ENCODE data around the gene WNK2.

Gene WNK2

GRCh38 chr9:93218671-93219420 lies 34.9 kb downstream of the WNK2 start:
- no peak for DNase-seq (ENCODE audit: low spot score)

DNA sequence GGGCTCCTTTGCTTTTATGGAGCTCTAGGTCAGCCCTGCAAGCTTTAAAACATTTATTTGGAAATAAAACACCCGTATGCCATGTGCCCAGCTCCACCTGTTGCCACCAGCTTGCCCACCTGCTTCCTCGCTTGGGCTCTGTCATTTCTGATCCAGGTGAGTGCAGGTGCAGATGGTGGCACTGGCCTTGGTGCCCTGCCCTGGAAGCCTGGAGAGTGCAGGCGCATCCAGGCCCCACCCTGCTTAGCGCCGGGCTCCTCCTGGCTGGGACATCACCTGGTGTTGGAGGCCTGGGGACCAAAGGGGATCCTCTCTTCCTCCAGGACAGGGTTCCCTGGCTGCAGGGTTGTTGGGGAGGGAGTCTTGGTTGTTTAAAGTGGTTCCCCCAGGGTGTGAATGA lies 35.8 kb downstream of the WNK2 start:
- no peak for DNase-seq (ENCODE audit: low spot score)

DNA sequence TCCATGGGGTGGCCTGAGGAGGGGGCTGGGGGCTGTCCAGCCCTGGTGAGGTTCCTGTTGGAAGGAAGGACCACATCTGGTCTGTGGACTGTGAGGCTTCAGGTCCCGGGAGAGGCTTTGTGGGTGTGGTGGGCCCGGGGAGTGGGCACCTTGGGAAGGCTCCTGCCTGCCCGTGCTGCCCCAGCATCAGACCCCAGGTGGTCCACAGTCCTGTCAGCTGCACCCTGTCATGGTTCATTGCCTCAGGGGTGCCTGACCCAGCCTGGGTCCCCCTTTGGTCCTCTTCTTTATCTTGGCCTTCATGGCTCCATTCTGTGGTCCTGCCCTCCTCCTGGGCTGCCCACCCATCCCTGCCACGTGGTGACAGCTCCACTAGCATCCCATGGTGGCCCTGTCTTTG lies 36.7 kb downstream of the WNK2 start:
- no peak for DNase-seq (ENCODE audit: low spot score)

DNA sequence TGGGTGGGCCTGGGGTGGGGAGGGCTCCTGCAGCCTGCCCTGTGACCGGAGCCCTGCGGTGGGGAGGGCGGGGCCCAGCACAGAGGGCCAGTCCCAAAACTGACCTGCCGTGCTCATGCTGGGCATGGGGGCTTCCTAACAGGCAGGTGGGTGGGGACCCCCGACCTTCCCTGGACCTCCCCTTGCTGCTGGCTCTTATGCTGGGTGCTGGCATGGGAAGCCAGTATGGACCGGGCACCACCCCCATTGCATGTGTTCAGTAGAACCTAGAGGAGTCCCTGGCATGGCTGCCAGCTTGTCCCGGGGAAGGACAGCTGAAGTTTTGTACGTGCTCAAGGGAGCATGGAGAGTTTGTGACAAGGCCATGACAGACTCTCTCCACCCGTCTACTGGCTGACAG lies 37.1 kb downstream of the WNK2 start:
- no peak for DNase-seq (ENCODE audit: low spot score)

- no peak for DNase-seq (ENCODE audit: low spot score)
Measured at GRCh38 chr9:93222890-93223259, 38.9 kb downstream of the WNK2 start.

DNA sequence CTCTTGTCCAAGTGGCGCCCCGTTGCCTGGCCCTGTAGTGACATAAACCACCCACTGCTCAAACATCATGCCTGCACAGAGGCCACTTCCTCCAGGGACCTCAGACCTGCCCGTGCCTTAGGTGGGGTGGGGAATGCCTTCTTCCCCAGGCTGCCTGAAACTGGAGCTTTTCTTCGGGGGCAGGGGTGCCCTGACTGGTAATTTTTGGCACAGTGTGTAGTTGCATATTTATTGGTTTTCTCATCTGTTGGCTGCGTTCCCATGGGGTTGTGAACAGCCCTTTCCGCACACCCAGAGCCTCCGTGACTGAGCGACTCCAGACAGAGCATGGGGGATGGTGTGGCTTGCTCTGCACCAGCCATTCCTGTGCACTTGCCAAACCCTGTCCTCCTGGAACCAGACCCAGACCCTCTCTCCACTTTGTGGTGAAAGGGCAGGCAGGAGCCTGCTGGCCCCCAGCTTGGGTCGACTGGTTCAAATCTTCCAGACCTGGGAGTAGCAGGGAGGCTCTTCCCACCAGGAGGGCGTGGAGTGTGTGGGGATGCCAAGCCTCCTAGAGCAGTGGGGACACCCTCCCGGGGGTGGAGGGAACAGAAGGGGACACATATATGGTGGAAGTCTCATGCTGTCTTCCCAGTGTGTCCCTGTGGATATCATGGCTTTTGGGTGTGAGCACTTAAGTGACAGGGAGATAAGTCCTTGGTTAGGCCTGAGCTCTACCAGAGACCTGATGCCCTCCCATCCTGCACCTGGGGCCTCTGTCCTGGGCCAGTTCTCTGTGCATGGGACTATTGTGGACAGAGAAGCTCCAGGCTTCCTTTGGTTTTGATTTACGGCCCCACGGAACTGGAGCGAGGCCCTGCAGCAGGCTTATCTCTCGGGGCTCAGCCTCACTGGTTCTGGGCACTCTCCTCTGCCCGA lies 39.6 kb downstream of the WNK2 start:
- DNase-seq (ENCODE audit: low spot score): no peak

GRCh38 chr9:93224591-93224990 lies 40.7 kb downstream of the WNK2 start:
- no peak for DNase-seq (ENCODE audit: low spot score)

GRCh38 chr9:93225417-93225816 lies 41.5 kb downstream of the WNK2 start:
- no peak for DNase-seq (ENCODE audit: low spot score)

DNA sequence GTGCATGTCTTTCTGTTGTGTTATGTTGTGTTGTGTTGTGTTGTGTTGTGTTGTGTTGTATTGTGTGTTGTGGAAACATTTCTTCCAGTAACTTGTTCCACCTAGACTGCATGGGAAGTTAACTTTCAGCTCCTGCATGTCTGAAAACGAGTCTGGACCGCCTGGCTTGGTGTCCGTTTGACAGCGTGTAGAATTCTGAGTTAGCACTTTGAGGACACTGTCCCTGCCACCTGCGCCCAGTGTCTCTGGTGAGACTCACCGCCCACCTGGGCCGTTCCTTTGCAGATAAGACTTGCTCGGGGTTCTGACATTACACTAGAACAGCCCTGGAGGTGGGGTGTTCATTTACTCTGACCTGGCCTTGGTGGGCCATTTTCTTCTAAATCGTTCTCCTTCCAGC lies 42.0 kb downstream of the WNK2 start:
- no peak for DNase-seq (ENCODE audit: low spot score)

DNA sequence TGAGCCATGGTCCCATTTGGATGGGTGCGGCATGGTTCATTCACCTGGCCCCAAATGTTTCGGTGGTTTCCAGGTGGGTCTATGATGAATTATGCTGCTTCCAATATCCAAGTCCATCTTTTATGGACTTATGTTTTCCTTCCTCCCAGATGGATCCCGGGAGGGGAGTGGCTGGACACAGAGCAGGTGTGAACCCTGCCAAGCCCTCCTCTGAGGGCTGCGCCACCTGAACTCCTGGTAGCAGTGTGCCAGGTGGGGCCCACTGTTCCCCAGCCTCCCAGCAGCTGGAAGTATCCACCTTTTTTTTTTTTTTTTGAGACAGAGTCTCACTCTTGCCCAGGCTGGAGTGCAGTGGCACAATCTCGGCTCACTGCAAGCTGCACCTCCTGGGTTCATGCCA lies 42.9 kb downstream of the WNK2 start:
- no peak for DNase-seq (ENCODE audit: low spot score)

- DNase-seq (ENCODE audit: low spot score): no peak
Measured at GRCh38 chr9:93228030-93228429, 44.1 kb downstream of the WNK2 start.

- no peak for DNase-seq (ENCODE audit: low spot score)
Measured at GRCh38 chr9:93228453-93228852, 44.5 kb downstream of the WNK2 start.

DNA sequence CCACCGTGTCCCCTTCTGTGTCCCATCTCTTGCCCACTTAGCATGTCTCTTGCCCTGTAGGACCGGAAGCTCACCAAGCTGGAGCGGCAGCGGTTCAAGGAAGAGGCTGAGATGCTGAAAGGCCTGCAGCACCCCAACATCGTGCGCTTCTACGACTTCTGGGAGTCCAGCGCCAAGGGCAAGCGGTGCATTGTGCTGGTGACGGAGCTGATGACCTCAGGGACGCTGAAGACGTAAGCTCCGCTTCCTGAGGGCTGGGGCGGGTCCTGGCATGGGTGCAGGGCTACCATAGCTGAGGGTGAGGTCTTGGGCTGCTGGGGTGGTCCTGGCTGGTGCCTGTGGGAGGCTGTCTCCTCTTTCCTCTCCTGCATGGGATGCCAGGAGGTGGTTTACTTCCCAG lies 45.7 kb downstream of the WNK2 start:
- DNase-seq (ENCODE audit: low spot score): no peak

DNA sequence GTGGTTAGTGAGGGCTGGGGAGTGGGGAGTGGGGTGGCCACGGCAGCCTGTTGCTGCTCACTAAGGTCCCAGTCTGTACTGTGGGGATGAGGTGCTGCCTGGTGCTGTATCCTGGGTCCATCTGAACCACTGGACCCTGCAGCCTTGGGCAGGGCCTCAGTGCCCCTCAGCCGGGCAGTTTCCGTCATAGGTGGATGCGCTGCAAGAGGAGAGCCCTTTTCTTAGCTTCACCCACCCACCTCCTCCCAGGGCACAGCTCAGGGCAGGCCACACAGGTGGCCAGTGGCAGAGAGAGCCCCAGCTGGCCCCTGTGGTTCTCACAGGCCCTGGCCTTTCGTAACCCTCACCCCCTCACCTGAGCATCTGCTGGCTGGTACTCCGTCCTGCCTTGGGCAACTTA lies 46.2 kb downstream of the WNK2 start:
- no peak for DNase-seq (ENCODE audit: low spot score)

GRCh38 chr9:93230601-93231000 lies 46.7 kb downstream of the WNK2 start:
- DNase-seq (ENCODE audit: low spot score): no peak

GRCh38 chr9:93231121-93231694 lies 47.3 kb downstream of the WNK2 start:
- no peak for DNase-seq (ENCODE audit: low spot score)

DNA sequence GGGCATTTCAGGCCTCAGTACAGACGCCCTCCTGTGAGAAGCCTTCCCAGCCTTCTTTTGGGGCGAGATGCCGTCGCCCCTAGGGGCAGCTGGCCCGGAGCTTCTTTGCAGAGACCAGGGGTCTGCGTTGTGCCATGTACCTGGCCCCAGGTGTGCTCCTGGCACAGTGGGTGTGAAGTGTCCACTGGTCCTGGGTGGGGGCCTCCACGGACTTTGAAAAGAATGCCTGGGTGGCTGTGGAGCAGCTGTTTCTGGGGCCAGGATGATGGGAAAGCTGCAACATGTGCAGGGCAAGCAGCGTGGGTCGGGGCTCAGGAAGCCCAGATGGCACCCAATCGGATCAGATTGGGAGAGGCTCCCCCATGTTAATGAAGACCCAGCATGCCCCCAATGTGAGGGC lies 47.8 kb downstream of the WNK2 start:
- no peak for DNase-seq (ENCODE audit: low spot score)

DNA sequence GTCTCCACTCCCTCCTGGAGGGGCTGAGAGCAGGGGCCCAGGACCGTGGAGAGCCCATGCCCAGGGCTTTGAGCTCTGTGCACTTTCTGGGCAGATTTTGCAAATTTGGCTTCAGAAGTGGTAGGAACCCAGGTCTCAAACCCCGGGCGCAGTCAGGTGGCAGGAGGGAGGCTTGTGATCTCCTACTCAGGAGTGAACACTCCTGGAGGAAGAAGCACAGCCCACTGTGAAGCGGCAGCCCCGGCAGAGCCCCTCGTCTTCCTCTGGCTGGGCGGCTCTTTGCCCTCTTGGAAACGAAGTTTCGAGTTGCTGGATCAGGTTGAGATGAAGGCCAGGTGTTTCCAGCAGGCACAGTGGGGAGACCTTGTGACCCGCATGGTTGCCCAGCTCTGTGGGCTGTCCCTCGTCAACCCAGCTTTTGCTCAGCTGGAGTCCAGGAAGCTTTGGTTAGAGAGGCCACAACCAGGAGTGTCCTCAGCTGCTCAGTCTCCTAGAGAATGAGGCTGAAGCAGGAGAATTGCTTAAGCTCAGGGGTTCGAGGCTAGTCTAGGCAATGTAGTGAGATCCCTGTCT lies 48.5 kb downstream of the WNK2 start:
- no peak for DNase-seq (ENCODE audit: low spot score)

DNA sequence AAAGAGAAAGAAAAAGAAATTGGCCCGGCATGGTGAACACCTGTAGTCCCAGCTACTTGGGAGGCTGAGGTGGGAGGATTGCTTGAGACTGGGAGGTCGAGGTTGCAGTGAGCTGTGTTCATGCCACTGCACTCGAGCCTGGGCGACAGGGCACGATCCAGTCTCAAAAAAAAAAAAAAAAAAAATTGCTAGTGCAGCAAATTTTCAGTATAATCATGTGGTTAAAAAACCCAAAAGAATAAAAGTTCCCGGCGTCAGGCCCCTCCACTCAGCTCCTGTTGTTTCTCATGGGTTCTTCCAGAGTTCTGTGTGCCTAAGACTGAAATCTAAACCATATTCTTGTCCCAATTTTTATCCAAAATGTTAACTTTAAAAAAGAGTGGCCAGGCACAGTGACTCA lies 49.1 kb downstream of the WNK2 start:
- DNase-seq (ENCODE audit: low spot score): no peak

DNA sequence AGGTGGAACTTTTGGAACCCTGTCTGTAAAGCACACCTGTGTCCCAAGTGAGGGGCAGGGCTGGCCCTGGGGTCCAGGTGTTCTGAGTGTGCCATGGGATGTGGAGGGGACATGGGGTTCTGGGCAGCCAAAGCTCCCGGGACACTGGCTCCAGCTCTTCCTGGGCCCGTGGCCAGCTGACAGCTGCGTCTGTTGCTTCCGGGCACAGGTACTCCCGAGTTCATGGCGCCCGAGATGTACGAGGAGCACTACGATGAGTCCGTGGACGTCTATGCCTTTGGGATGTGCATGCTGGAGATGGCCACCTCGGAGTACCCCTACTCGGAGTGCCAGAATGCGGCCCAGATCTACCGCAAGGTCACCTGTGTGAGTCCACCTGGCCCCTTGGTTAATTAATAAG lies 50.7 kb downstream of the WNK2 start:
- DNase-seq (ENCODE audit: low spot score): no peak

DNA sequence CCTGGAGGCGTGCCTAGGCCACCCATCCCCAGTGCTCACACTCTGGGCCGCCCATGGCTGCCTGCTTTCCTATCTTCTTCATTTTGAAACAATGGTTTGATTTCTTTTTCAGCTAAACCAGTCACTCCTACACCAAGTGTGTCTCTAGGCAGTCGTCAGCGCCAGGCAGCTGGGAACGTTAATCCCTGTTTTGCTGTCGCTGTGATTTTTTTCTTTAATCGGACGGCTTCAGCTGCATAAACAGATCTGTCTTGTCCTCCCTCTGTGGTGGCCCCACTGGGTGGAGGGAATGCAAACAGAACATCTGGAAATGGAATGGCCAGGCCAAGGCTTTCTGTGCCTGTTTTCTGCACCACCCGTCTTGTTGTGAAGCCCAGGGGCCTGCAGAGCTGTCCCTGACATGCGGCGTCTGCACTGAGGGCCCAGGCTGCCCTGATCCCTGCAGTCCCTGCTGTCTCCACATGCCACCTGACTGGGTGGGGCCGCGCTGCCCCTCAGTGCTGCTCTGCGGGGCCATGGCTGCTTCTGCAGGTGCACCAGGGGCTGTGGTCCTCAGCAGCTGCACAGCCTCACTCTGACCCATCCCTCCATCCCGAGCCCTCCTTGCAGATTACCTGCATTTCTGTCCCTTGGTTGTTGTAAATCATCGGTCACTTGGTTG lies 51.5 kb downstream of the WNK2 start:
- DNase-seq (ENCODE audit: low spot score): no peak

- no peak for DNase-seq (ENCODE audit: low spot score)
Measured at GRCh38 chr9:93236541-93237206, 52.7 kb downstream of the WNK2 start.

Data from hematopoietic multipotent progenitor cell treated with erythropoietin and hydrocortisone succinate and interleukin-3 and kit ligand, for 15 days (in vitro differentiated cells).